Stimulated activated CD8-positive, alpha-beta memory T cell treated with anti-CD3 and anti-CD28 coated beads, Interleukin-4, amount 100 ng/mL, for 24 hours (primary cell): Measurements from ENCODE around the gene TIFAB.
"Not testable (repeated sequence)": the region's sequence is repeated elsewhere in the genome, so short reads cannot be mapped to it uniquely, and the experiment has no call there.

Experiments
- DNase-seq: peaks from one replicate; pipeline ENCODE4 v3.0.0-alpha.2; 2020; ENCODE audit warnings: low read depth

The TIFAB gene, protein sequence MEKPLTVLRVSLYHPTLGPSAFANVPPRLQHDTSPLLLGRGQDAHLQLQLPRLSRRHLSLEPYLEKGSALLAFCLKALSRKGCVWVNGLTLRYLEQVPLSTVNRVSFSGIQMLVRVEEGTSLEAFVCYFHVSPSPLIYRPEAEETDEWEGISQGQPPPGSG

DNA sequence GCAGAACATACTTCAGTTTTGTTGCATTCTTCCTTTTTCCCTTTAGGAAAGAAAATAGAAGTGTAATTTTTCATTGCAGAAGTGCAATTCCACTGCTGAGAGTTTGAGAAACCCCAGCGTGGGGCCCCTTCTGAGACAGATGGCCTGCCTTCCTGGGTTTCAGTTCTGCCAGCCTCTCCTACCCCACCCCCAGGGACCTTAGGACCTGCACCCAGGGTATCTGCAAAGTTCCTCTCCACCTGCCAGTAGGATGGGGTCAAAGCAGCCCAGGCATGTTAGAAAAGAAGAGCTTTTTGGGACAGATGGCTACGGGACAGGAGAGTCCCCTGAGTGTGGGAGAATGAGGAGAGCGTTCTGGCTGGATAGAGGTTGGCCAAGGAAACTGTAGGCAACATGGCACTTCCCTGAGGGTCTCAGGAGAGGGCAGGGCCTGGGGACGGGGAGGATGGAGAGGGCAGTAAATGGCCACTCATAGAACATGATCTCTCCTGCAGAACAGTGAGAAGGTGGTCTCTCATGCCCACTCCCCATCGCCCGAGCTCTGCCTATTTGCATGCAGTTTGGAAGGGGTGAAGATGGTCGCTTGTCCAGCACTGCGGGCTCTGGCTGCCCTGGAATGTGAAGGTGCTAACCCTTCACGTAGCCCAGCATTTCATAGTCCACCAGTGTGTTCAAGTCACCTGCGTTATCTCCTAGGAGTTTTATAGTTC is at the start of gene TIFAB:
Gene TIFAB (minus strand): TSS at position 31 of the 710 bp plus-strand sequence. CDS start 2,412 bp downstream, outside the sequence.
- no peak for DNase-seq

DNA sequence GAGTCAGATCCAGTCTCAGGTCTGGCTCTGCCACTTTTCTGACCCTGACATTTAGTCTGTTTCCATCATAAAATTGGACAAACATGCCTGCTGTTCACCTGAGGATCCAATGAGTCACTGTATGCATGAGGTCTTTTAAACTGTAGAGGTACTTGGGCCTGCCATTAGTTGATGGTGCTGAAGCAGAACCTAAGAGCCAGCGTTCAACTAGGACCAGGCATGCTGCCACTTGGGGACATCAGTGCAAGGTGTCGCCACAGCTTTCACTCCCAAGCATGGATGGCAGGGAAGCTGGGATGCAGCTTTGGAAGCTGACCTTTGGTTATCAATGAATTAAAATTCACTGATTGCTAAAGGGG is 46.5 kb upstream of the TIFAB start:
- DNase-seq, result no peak

DNA sequence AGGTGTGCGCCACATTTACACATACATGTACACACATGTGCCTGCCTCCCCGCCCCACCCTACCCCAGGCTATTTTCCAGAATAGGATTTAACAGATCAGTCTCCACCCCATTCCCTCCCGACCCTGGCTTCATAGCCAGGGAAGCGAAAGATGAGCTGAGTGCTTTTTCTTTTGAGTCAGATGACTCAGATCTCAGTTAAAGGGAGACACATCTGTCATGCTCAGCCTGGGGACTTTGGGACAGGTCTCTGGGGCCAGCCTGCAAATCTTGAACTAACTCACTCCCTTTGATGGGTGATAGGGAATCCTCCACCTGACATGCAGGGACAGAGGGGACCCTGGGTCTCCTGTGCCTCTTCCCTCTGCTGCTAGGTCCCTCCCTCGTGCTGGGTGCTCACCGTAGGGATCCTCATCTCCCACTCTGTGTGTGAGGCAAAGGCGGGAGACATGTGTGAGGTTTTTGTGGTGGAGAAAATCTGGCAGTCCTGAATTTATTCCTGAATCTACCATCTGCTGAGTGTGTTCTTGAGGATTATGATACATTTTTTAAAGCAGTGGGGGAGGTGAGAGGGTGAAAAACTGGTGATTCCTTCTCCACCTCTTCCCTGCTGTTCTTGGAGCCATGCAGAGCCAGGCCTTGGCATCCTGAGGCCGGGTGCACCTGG is 46.0 kb upstream of the TIFAB start:
- no peak for DNase-seq

DNA sequence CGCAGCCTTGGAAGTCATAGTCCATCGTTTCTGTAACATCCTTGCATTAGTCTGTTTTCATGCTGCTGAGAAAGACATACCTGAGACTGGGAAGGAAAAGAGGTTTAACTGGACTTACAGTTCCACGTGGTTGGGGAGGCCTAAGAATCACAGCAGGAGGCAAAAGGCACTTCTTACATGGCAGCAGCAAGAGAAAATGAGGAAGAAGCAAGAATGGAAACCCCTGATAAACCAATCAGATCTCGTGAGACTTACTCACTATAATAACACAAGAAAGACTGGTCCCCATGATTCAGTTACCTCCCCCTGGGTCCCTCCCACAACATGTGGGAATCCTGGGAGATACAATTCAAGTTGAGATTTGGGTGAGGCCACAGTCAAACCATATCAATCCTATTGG is 43.4 kb upstream of the TIFAB start:
- not testable (repeated sequence) for DNase-seq

DNA sequence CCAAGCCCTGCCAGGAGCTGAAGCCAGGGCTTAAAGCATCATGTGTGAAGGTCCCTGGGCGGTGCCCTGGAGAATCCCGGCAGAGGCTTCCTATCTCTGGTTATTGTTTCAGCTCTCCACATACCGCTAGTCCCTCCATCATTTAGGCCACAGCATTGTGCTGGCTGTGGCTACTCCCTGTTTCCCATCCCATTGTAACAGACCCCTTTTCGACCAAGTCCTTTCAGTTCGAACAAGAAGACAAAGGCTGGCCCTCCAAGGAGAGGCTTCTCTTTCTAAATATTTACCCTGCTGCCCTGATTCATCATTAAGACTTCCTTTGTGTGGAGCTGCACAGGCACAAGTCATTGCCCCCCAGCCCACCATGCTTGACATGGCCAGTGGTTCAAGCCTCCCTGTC is 42.0 kb upstream of the TIFAB start:
- DNase-seq, result no peak

DNA sequence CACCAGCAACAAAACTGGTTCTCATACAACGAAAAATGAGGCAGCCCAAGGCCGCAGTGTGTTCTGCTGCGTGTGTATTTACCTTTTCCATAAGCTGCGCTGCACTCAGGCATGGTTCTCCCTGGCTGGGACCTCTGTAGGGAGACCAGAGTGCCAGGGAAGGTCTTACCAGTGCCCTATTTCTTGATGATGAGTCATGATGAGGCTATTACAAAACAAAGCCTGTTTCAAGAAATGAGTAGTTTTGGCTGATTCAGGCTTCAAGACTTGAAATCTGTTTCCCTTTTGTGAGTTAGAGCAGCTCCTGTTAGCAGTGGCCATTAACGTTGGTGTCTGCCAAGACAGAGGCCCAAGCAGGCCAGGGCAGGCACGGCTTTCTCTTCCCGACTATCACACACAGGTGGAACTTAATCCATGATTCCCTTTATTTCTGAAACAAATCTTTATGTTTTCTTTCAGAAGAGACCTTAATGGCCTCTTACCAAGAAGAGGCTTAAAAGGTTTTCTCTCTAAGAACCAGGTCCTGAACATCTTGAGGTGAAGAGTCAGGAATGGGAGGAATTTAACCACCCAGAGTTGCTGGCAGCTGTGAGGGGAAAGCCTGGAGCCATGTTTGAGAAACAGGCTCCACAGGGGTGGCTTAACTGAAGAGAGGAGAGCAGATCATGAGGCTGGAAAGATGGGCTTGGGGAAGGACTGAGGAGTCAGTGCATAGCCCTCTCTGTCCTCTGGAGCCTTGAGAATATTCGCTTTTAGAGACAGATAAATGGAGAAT is 41.4 kb upstream of the TIFAB start:
- no peak for DNase-seq

DNA sequence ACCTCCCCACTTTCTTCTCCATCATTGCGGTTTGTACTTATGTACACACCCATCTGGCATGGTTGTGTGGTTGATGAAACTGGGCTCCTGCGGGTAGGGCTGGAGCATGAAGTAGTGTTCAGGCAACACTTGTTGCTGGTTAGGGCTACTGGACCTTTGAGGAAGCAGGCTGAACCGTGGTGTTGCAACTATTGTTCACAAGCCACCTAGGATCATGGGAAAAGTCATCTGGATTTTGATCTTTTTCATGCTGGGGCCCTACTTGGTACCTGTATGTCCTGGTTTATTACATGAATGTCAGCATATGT is 40.1 kb upstream of the TIFAB start:
- DNase-seq, result no peak

DNA sequence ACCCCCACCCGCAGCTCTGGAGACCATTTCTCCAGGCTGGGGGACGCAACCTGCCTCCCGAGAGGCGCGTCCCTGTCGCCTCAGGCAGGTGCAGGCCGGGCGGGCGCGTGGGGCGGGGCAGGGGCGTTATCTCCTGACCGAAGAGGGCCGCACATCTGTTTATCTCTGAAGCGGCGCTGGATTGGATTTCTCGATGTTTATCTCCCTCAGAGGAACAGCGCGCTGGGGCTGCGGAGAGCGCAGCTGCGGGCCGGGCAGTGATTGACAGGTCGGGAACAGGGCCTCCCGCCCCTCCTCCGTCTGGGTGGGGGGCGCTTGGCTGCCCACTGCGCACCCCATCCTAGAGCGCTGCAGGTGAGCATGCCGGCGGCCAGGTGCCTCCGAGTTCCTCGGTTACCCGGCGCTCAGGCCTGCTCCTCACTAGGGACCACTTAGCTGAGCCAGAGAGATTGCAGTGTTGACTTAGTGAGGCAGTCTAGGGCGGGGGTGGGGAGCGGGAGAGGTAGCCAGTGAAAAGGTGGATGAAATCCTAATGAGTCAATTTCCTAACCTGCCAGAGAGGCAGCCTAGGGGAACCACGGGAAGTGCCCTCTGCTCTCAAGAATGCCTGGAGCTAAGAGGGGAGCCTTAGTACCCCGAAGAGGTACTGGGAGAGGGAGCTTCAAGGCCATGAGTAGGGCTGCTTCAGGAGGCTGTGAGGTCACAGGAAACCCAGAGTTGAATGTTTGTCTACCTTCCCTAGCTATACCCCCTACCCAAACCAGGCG is 39.6 kb upstream of the TIFAB start:
- DNase-seq, result no peak

DNA sequence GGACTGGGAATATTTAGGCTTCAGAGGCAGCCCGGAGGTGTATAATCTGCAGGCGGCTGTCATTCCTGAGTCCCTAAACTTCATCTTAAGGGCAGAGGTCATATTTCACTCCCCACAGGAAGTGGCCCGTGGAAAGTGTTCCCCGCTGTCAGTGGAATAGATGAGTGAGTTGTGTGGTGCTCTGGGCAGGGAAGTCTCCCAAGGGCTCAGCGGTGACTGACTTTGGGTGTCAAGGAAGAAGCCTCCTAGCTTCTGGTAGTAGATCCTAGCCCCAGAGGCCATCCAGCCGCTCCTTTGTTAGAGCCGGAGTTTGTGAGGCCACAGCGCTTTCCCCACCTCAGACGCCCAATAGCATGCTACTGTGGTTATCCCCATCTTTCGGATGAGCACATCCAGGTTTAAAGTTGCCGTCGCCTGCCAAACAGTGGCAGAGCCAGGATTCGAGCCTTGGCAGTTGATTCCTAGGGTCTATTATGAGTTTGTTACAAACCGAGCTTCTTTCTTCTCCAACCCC is 38.9 kb upstream of the TIFAB start:
- DNase-seq, result no peak

DNA sequence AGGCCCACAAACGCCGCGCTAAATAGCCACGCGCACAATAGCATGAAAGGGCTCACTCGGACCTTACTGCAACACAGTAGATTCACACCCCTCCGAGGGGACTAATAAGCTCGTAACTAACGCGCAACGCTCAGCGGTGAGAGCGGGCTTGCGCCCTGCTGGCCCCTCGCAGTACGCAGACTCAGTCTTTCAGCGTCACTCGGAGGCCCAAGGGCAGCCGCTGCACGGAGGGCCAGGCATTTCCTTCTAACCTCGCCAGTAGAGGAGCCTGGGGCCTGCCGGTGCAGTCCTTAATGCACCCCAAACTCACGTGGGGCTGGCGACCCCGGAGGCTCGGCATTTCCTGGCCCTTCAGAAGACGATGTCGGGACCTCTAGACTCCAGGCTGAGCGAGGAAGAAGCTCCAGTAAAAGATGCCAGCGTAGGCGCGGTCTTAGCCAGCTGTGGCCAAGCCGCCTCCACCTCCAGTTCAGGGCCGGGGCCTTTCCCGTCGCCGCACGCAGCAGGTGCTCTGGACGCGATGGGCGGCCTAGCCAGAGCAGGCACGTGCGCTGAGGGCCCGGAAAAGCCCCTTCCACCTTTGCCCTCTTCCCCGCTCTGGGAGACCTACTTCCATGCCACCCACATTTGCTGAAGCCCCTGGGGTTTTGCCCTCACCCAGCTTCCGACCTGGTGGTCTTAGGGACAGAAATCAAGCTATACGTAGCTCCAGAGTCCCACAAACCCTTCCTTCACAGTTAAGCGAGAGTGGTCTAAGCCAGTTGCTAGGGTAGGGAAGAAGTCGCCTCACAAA is 38.3 kb upstream of the TIFAB start:
- no peak for DNase-seq

DNA sequence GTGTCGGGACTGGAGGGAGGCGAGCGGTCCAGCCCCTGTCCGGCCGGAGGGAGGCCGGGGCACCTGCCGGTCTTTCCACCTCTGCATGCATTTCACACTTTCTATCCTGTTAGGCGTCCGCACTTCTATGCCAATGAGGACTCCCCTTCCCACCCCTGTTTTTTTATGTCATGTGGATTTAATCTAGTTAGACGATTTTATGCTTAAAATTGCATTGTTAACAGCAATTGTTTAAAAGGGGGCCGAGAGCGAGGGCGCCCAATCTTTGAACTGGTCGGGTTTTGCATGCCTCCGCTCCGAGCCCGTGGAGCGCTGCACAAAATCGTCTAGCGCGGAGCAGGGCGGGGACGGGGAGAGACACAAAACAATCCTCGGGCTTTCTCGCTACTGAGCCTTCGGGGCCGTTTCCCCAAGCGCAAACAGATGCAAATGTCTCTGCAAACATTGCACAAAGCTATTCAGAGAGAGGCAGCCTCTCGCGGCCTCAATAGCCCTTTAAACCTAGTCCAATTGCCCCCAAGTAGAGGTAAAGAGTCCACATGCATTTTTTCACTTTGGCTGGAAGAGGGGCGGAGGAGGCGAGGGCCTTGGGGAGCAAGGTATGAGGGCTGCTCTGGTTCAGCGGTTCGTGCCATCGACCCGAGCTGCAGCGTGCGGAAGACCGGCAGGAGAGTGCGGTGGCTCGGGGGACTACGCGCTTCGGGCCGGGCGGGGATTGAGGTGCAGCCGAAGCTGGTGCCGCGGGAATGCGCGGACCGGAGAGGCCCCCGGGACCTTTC is 37.5 kb upstream of the TIFAB start:
- DNase-seq, result no peak

DNA sequence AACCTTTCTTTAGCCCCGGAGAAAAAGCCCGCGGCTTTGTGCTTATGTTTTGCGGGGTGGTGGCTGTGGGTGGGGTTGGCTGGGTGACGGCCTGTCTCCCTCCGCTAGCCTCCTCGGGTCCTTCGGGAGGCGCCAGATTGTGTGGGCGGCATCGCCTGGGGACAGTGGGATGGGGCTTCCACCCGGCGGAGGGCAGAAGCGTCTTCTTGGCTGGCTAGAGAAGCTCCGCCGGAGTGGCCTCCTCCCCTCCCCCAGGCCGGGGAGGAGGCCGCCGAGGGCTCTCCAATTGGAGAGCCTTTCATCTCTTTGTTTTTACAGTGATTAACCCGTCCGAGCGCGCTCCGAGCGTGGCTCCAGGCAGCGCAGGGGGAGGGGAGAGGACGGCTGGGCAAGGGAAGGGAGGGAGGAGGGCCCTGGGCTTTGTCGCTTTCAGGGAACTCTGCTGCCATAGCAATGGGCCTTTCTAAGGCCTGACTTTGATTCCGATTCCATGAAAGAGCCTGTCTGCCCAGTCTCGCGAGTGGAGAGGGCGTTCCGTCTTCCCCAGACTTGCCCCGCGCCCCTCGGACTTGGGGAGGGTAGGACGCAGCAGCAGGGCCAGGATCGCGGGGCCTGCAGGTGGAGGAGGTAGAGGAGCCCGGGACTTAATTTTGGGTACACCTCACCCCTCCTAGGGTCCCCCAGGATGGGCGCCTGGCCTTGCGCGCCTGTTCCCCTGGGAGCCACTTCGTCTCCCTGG is 36.7 kb upstream of the TIFAB start:
- no peak for DNase-seq

DNA sequence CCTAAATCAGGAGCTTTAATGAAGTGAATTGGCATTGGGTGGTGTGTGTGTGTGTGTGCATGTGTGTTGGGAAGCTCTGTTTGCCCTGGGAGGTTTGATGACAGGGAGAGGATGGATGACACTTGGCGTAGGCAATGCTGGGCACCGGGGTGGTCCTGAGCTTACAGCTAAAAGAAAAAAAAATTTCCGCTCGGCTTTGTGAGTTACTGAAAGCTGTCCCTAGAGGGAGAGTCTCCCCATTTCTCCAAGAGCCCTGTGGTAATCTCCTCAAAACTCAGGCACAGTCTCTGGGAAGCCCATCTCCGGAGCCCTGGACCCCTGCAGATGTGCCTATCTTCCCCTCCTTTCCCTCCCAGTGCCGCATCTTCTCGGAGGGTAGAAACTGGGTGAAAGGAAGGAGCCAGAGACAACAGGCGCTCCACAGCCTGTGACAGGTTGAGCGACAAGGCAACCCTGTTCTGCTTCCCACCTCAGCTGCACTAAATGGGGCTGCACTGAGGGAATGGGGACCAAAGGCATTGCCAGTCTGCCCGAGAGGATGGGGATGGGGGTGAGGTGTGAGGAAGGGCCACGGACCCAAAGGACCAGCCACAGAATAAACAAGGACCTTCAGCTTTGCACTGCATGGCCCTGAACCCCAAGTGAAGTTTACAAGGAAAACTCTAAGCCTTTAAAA is 35.8 kb upstream of the TIFAB start:
- no peak for DNase-seq

DNA sequence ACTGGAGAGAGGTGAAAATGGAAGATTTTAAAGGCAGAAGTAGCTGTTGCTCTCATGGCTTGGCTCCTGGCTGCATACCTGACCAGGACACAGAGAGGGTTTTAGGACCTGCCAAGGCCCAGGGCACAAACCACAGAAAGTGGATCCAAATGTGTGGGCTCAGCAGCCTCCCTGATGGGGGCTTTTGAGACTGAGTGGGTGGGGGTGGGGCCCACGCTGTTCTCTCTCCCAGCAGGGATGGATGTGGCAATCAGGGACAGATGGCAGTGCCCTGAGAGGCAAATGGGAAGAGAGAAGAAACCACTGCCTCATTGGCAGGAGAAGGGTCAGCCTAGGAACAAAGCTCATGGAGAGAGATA is 34.9 kb upstream of the TIFAB start:
- no peak for DNase-seq

DNA sequence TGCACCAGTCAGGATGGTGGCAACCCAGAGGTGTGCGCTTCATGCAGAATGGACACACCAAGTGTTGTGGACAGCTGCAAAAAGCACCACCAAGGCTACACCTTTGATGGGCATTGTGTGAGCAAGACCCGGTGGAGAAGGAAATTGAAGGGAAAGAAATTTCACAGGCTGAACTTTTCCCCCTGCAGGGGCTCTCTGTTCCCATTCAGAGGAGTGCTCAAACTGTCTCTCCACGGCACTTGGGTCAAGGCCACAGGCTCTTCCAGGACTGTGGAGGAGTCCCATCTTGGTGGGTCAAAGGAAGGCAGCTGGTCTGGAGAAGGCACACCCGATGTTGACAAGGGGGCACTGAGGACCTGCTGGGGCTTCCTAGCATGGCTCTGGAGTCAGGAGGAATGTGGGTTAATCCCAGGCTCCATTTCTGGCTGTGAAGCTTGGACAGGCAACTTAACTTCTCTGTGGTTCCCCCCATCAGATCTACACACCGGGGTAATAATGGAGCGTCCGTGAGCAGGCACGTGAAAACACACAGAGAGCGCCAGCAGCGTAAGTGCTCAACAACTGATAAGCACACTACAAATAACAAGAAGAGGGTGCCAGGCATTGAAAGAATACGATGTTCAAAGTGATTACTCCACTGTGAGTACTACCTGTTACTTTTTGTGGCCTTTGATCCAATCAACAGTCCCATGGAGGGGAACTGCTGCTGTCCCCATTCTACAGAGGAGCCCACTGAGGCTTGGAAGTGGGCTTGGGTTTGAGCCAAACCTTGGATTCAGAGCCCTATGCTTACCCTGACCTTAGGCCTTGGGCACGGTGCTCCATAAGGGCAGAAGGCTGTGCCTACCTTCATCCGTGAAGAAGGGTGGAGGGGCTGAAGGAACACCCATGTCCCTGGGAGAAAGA is 34.2 kb upstream of the TIFAB start:
- no peak for DNase-seq

DNA sequence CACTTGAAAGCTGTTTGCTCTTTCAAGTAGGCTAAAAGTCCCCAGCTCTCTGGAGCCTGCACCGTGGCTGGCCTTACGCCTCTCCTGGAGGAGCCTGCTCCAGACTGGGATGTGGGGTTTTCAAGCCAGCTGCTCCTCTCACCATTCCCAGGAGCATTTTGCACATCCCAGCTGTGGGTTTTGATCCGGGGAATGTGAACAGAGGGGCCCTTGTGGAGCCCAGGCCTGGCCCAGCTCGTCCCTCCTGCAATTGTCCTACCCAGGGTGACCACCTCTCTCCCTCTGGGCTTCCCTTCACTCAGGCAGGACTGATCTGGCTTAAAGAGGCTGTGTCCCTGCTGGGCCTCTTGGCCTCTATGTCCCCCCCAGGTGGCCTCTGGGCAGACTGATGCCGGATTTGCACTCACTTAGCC is 32.5 kb upstream of the TIFAB start:
- DNase-seq, result no peak

DNA sequence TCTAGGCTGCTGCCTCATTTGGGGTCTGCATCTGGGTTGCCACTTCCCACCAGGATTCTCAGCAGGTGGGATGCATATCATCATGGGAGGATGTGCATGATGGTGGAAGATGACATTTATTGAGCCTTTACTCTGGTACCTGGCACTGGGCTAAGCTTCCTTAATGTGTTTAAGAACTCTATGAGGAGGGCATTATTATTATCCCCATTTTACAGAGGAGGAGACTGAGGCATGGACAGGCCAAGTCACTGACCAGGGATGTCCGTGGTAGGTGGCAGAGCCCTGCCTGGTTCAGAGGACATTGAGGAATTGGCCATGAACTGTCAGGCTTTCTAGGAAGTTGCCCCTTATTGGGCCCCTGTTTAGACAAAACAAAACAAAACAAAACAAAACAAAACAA is 31.1 kb upstream of the TIFAB start:
- DNase-seq, result no peak

DNA sequence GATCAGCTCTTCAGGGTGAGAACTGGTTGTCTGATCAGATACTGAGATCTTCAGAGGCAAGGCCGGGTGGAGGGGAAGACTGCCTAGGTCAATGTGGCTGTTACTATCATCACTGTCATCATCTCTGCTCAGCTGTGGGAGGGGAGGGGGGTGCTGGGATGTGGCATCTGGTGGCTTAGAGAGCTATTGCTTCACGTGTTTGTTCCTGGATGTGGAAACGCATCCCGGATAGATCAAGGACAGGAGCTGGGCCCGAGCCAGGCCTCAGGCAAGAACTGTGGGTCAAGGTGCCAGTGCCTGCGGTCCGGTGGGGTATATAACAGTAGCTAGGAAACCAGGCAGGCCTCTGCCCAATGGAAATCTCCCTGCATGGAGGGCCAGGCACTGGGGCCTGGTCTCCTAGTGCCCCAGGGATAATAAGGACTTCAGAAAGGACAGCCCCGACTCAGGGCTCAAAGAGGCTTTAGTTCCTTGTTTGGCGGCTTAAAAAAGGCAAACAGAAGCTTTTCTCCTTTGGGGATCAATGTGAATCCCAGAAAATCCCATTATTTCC is 30.3 kb upstream of the TIFAB start:
- DNase-seq, result no peak
